NCI-H1048 (cell line): Measurements from ENCODE around the gene RUNX2.
"Not testable (repeated sequence)": the region's sequence is repeated elsewhere in the genome, so short reads cannot be mapped to it uniquely, and the experiment has no call there.

Source experiments
- DNase-seq: peaks from one replicate; lab custom pipeline; 2025; lab: John Stamatoyannopoulos, UW

The RUNX2 gene

DNA sequence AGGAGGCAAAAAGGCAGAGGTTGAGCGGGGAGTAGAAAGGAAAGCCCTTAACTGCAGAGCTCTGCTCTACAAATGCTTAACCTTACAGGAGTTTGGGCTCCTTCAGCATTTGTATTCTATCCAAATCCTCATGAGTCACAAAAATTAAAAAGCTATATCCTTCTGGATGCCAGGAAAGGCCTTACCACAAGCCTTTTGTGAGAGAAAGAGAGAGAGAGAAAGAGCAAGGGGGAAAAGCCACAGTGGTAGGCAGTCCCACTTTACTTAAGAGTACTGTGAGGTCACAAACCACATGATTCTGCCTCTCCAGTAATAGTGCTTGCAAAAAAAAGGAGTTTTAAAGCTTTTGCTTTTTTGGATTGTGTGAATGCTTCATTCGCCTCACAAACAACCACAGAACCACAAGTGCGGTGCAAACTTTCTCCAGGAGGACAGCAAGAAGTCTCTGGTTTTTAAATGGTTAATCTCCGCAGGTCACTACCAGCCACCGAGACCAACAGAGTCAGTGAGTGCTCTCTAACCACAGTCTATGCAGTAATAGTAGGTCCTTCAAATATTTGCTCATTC is at the start of gene RUNX2:
Gene RUNX2 (plus strand): TSS at position 375 of the 567 bp plus-strand sequence. CDS start 397 bp downstream, outside the sequence.
- DNase-seq, result no peak

DNA sequence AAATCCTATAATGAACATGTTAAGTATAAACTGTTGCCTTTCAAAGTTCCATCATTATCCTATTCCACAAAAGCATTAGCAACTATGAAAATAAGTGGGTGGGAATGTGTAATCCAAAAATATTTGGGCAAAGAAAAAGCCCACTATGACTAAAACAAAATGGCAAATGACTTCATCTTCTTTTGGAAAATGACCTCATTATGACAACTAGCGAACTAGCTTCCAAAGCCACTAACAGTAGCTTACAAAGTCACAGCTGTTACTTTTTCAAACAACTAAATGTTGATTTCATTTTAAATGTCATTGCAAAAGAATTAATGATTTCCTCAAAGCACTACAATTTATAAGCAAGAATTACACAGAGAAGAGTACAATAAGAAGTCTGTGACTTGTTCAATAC is 49.8 kb upstream of the RUNX2 start:
- DNase-seq, result no peak

DNA sequence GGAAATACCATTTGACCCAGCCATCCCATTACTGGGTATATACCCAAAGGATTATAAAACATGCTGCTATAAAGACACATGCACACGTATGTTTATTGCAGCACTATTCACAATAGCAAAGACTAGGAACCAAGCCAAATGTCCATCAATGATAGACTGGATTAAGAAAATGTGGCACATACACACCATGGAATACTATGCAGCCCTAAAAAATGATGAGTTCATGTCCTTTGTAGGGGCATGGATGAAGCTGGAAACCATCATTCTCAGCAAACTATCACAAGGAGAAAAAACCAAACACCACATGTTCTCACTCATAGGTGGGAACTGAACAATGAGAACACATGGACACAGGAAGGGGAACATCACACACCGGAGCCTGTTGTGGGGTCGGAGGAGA is 41.4 kb upstream of the RUNX2 start:
- DNase-seq, result not testable (repeated sequence)

GRCh38 chr6:45289751-45290514 is 38.2 kb upstream of the RUNX2 start:
- DNase-seq, result no peak

GRCh38 chr6:45293306-45293705 is 34.8 kb upstream of the RUNX2 start:
- no peak for DNase-seq

DNA sequence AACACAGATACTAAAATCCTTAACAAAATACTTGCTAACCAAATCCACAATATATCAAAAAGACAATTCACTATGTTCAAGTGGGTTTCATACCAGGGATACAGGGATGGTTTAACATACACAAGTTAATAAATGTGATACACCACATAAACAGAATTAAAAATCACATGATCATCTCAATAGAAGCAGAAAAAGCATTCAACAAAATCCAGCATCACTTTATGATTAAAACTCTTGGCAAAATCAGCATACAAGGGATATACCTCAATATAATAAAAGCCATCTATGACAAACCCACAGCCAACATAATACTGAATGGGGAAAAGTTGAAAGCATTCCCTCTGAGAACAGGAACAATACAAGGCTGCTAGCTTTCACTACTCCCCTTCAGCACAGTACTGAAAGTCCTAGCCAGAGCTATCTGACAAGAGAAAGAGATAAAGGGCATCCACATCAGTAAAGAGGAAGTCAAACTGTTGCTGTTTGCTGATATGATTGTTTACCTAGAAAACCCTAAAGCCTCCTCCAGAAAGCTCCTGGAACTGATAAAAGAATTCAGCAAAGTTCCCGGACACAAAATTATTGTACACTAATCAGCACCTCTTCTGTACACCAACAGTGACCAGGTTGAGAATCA is 33.9 kb upstream of the RUNX2 start:
- not testable (repeated sequence) for DNase-seq

GRCh38 chr6:45297320-45297719 is 30.8 kb upstream of the RUNX2 start:
- no peak for DNase-seq

- no peak for DNase-seq
These were observed 29.0 kb upstream of the RUNX2 start for GRCh38 chr6:45299096-45299581.

GRCh38 chr6:45300736-45301135 is 27.4 kb upstream of the RUNX2 start:
- no peak for DNase-seq

DNA sequence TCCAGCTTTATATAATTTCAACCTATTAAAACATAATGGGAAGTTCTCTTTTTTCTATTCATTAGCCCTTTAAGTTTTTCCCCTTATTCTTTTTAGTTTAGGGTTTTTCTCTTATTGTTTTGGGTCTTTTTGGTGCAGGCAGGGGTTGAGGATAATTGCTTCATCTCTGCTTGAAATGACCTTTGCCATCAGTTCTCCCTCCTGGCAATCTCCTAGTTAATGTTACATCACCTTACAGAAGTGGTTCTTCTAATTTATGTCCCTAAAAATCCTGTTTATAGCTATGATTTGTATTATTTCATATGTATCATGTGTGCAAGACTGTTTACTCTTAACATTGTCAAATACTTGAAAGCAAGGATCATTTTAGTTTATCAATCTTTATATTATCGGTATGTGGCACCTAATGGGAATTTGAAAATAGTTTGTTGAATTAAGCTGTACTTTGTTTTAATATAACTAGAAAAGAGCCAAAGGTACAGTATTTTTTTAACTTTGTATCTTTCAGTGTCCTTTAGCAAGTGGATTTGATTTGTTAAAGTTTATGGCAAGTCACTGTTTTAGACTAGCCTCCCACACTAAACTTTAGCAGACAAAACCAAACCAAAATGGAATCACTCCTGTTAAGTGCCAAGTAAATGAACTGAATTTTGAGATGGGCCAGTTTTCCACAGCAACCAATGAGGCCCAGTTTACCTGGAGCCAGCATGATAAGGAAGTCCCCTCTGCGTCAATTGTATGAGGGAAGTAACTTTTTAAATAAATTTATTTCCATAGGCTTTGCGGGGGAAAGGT is 26.6 kb upstream of the RUNX2 start:
- DNase-seq, result no peak

GRCh38 chr6:45302832-45303231 is 25.3 kb upstream of the RUNX2 start:
- DNase-seq, result no peak

DNA sequence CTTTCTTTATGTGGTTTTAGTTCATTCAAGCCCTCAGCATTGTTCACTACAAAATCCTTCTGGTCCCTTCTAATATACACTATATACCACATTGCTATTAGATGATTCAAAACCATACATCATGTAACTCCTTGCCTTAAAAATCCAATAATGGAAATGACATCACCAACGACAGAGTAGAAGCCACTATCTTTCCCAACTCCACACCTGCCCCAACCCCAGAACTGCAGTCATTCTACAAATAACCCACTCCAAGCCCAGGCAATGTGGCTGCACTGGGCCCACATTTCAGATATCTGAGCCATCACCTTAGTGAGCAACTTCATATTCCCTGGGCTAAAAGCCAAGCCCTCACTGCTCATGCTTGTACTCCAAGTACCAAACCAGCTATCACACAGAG is 22.6 kb upstream of the RUNX2 start:
- no peak for DNase-seq

- DNase-seq, result no peak
These were observed 17.9 kb upstream of the RUNX2 start for GRCh38 chr6:45310118-45310788.

DNA sequence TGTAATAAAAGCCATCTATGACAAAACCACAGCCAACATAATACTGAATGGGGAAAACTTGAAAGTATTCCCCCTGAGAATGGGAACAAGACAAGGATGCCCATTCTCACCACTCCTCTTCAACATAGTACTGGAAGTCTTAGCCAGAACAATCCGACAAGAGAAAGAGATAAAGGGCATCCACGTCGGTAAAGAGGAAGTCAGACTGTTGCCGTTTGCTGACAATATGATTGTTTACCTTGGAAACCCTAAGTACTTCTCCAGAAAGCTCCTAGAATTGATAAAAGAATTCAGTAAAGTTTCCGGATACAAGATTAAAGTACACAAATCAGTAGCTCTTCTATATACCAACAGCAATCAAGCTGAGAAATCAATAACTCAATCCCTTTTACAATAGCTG is 14.0 kb upstream of the RUNX2 start:
- no peak for DNase-seq

DNA sequence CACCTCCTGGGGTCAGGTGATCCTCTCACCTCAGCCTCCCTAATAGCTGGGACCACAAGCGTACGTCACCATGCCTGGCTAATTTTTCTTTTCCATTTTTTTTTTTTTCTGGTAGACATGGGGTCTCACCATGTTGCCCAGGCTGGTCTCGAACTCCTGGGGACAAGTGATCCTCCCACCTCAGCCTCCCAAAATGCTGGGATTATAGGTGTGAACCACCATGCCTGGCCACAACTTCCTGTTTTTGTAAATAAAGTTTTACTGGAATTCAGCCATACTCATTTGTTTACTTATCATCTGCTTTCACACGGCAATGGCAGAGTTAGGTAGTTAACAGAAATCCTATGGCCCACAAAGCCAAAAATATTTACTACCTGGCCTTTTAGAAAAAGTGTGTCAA is 7.8 kb upstream of the RUNX2 start:
- no peak for DNase-seq

- no peak for DNase-seq
These were observed 4.4 kb upstream of the RUNX2 start for GRCh38 chr6:45323656-45324224.

DNA sequence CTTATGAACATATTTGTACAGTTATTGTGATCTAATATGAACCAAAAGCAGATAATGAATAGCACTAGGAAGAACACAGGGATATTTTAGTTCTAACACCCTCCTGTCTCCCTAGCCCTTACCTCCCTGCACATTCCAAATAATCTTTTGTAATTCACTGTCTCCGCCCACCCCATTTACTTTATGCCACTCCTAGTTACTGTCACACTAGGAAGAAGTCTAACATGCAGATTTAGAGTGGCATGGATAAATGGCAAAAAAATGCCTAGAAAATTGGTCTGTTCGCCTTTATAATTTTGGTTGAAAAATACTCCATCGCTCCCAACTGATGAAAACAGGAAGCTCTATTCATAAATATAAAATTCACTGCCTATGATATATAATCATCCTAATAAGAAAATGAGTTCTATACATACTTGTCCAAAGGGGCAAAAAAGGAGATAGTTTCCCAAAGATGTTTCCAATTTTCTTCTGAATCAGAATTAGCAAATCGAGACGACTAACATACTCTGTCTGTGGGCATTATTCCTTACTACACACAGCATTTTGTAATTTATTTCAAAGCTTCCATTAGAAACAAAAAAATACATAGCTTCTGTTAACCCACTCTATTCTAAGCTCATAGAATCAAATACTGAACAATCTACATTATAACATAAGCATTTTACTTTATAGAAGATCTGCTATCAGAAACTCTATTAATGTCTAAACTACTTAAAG is 1.3 kb upstream of the RUNX2 start:
- no peak for DNase-seq

DNA sequence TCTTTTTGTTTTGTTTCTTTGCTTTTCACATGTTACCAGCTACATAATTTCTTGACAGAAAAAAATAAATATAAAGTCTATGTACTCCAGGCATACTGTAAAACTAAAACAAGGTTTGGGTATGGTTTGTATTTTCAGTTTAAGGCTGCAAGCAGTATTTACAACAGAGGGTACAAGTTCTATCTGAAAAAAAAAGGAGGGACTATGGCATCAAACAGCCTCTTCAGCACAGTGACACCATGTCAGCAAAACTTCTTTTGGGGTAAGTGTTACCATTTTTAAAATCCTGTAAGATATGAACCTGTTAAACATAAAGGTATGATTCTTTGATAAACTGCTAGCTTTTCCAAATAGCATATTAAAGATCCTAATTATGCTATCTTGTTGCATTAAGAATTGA is 393 bp downstream of the RUNX2 start:
- no peak for DNase-seq

- no peak for DNase-seq
These were observed 16.8 kb downstream of the RUNX2 start for GRCh38 chr6:45344900-45345299.

DNA sequence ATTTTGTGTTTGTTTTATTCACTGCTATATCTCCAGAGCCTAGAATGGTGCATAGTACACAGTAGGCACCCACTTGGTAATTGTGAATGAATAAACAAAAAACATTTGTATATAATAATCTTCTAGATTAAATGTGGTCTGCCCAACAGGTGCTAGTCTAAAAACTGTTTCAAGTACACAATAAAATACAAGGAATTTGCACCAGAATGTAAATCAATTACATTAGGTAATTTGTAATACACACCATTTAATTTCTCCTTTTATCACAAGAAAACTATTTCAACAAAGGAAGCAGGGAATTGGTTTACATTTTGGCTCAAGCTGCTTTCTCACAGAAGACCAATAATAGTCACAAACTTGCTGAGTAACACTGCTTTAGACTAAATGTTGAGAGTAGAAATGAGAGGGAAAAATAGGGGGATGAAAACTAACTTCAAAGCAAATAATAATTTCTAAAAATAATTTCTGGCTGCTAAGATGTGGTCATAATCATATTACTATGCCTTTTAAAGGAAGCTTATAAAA is 22.1 kb downstream of the RUNX2 start:
- DNase-seq, result no peak

GRCh38 chr6:45351076-45351475 is 22.9 kb downstream of the RUNX2 start:
- no peak for DNase-seq
